ENCODE measurements around the gene CLTB. TPM values are rescaled to one million over a fixed set of nuclear protein-coding genes. Genes with fewer than 3 reads are reported as not detected.

The CLTB gene
- polyA plus RNA-seq, 3 donors = 63.2 to 87.6 (median 75.2) TPM

DNA sequence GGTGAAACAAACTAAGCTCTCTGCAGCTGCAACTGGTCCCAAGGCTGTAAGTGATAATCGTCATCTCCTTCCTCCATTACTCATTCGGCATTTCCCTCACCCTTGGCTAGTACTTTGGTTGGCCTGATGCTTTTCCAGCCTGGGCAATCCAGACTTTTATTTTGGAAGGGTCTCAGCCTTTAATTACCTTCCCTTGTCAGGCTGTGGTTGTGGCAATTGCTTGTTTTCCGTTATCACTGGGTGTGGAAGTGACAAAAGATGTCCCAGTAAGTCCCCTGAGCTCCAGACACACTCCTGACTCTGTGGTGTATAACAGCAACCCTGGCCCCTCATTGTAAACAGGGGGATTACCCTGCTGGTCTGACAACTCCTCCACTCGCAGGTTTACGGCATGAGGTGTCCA is 25.6 kb upstream of the CLTB start:
- Mint-ChIP-seq H3K27me3 (ENCODE audit: low read depth in 3 of 3) (peaks cover 0 to 2% (median 2%) of the 10 kb centered on the region in 3 donors), H3K36me3 (no peaks in the 10 kb centered on the region), H3K27ac (no peak overlapping the region), H3K4me3 (no peak overlapping the region), H3K4me1 (peaks cover 16% of the 10 kb centered on the region), H3K9me3 (no peaks in the 10 kb centered on the region)
- intact Hi-C loops (cut with micrococcal nuclease) = no loop called here
- Histone ChIP-seq H3K9me3 (replicated peaks in 1 of 2; ENCODE audit: control insufficient read depth in 1 of 2, insufficient read depth in 1 of 2, low read length in 2 of 2) (no peaks in the 10 kb centered on the region), H3K4me3 (replicated peaks in 1 of 3; ENCODE audit: low read depth in 2 of 3, low read length in 3 of 3) (no peak overlapping the region), H3K36me3 (replicated peaks in 1 of 2; ENCODE audit: control insufficient read depth in 1 of 2, insufficient read depth in 2 of 2, low read length in 2 of 2) (no peaks in the 10 kb centered on the region), H4K20me1 (ENCODE audit: insufficient read depth, low read length) (no peaks in the 10 kb centered on the region), H3K27ac (ENCODE audit: low read depth in 1 of 2, low read length in 2 of 2) (no peak overlapping the region), H3K4me2 (replicated peaks; ENCODE audit: extremely low read depth, low read length, poor library complexity, severe bottlenecking) (no peak overlapping the region), H2AFZ (ENCODE audit: insufficient read depth, low read depth, low read length, poor library complexity, severe bottlenecking) (no peak overlapping the region), H3K79me2 (ENCODE audit: insufficient read depth, low read length) (peaks cover 2% of the 10 kb centered on the region), H3K27me3 (ENCODE audit: control insufficient read depth in 2 of 2, insufficient read depth in 2 of 2, low read length in 2 of 2) (no peaks in the 10 kb centered on the region), H3K9ac (ENCODE audit: insufficient read depth, low read length, poor library complexity, severe bottlenecking) (no peak overlapping the region), H3K4me1 (ENCODE audit: control insufficient read depth in 1 of 2, insufficient read depth in 2 of 2, low read length in 2 of 2) (peaks cover 11 to 12% of the 10 kb centered on the region in 2 donors)
- WGBS (ENCODE audit: insufficient coverage) = 87% methylated on average over 2 of the region's 5 CpGs
- TF ChIP-seq, protein P1, sequence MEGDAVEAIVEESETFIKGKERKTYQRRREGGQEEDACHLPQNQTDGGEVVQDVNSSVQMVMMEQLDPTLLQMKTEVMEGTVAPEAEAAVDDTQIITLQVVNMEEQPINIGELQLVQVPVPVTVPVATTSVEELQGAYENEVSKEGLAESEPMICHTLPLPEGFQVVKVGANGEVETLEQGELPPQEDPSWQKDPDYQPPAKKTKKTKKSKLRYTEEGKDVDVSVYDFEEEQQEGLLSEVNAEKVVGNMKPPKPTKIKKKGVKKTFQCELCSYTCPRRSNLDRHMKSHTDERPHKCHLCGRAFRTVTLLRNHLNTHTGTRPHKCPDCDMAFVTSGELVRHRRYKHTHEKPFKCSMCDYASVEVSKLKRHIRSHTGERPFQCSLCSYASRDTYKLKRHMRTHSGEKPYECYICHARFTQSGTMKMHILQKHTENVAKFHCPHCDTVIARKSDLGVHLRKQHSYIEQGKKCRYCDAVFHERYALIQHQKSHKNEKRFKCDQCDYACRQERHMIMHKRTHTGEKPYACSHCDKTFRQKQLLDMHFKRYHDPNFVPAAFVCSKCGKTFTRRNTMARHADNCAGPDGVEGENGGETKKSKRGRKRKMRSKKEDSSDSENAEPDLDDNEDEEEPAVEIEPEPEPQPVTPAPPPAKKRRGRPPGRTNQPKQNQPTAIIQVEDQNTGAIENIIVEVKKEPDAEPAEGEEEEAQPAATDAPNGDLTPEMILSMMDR (IDR thresholded peaks at IDR 0.05) = no peak
- peak in 1 of 3 donors; percentile 37 for DNase-seq

GRCh38 chr5:176440927-176441706 is 24.8 kb upstream of the CLTB start:
- H3K4me3 Mint-ChIP-seq = no peak overlapping the region
- H3K9me3 Mint-ChIP-seq = no peaks in the 10 kb centered on the region
- no peaks in the 10 kb centered on the region for H3K9me3 ChIP-seq (replicated peaks in 1 of 2; ENCODE audit: control insufficient read depth in 1 of 2, insufficient read depth in 1 of 2, low read length in 2 of 2)
- peak overlapping the region; percentile 8 for H3K9ac ChIP-seq (ENCODE audit: insufficient read depth, low read length, poor library complexity, severe bottlenecking)
- H3K27me3 Mint-ChIP-seq (ENCODE audit: low read depth in 3 of 3) = peaks cover 0 to 2% (median 2%) of the 10 kb centered on the region in 3 donors
- WGBS (ENCODE audit: insufficient coverage) = 96% methylated on average over 10 of the region's 10 CpGs
- no peaks in the 10 kb centered on the region for H3K36me3 ChIP-seq (replicated peaks in 1 of 2; ENCODE audit: control insufficient read depth in 1 of 2, insufficient read depth in 2 of 2, low read length in 2 of 2)
- no peaks in the 10 kb centered on the region for H3K27me3 ChIP-seq (ENCODE audit: control insufficient read depth in 2 of 2, insufficient read depth in 2 of 2, low read length in 2 of 2)
- no peak for DNase-seq
- no peak overlapping the region for H3K27ac ChIP-seq (ENCODE audit: low read depth in 1 of 2, low read length in 2 of 2)
- H3K36me3 Mint-ChIP-seq = no peaks in the 10 kb centered on the region
- H3K27ac Mint-ChIP-seq = peak overlapping the region in 1 of 7 donors; percentile 0
- no peaks in the 10 kb centered on the region for H3K79me2 ChIP-seq (ENCODE audit: insufficient read depth, low read length)
- H3K4me3 ChIP-seq (replicated peaks in 1 of 3; ENCODE audit: low read depth in 2 of 3, low read length in 3 of 3) = no peak overlapping the region
- peak overlapping the region; percentile 17 for H2AFZ ChIP-seq (ENCODE audit: insufficient read depth, low read depth, low read length, poor library complexity, severe bottlenecking)
- no peaks in the 10 kb centered on the region for H4K20me1 ChIP-seq (ENCODE audit: insufficient read depth, low read length)
- TF ChIP-seq, protein P1 (IDR thresholded peaks at IDR 0.05) = no peak
- no peak overlapping the region for H3K4me2 ChIP-seq (replicated peaks; ENCODE audit: extremely low read depth, low read length, poor library complexity, severe bottlenecking)
- peaks cover 14% of the 10 kb centered on the region for H3K4me1 Mint-ChIP-seq
- intact Hi-C loops (cut with micrococcal nuclease) = no loop called here
- peaks cover 10 to 12% of the 10 kb centered on the region in 2 donors for H3K4me1 ChIP-seq (ENCODE audit: control insufficient read depth in 1 of 2, insufficient read depth in 2 of 2, low read length in 2 of 2)
